GM21786 (cell line): ENCODE measurements around the gene SLFN12L.
"Not testable (repeated sequence)": the region's sequence is repeated elsewhere in the genome, so short reads cannot be mapped to it uniquely, and the experiment has no call there.

ENCODE experiments used
- ATAC-seq: cut with Tn5 transposase; IDR thresholded peaks from one replicate; pipeline ENCODE4 v1.9.1; 2021; ENCODE audit not compliant: unreplicated experiment

The SLFN12L gene

GRCh38 chr17:35537601-35538141, at the start of gene SLFN12L:
Gene SLFN12L, minus strand, starts transcription at chr17:35537678. Its CDS starts 15,314 bp downstream, at chr17:35522364.
- ATAC-seq: no peak

GRCh38 chr17:35586569-35587073, 49.1 kb upstream of the SLFN12L start:
- no peak for ATAC-seq

GRCh38 chr17:35584061-35584460, 46.6 kb upstream of the SLFN12L start:
- ATAC-seq: no peak

GRCh38 chr17:35578929-35579432, 41.5 kb upstream of the SLFN12L start:
- ATAC-seq: no peak

- ATAC-seq: peak; percentile 93
These were observed 40.9 kb upstream of the SLFN12L start, which contains the start of gene PEX12 for GRCh38 chr17:35578197-35578928. Gene PEX12, minus strand, starts transcription at chr17:35578571. Its CDS starts 550 bp downstream, at chr17:35578021.

- no peak for ATAC-seq
These were observed 40.3 kb upstream of the SLFN12L start for GRCh38 chr17:35577830-35578196.

- no peak for ATAC-seq
These were observed 38.3 kb upstream of the SLFN12L start for GRCh38 chr17:35575759-35576158.

GRCh38 chr17:35569405-35569804, 31.9 kb upstream of the SLFN12L start:
- no peak for ATAC-seq

- no peak for ATAC-seq
These were observed 31.1 kb upstream of the SLFN12L start for GRCh38 chr17:35568561-35568960.

GRCh38 chr17:35566968-35567367, 29.5 kb upstream of the SLFN12L start:
- no peak for ATAC-seq

- ATAC-seq: not testable (repeated sequence)
These were observed 25.7 kb upstream of the SLFN12L start for GRCh38 chr17:35563181-35563580.

- ATAC-seq: no peak
These were observed 23.2 kb upstream of the SLFN12L start, which contains the start of gene SLFN14 for GRCh38 chr17:35560703-35561102. Gene SLFN14, minus strand, starts transcription at chr17:35560819. Its CDS starts 2,757 bp downstream, at chr17:35558062.

- no peak for ATAC-seq
These were observed 22.2 kb upstream of the SLFN12L start for GRCh38 chr17:35559495-35560210.

- ATAC-seq: no peak
These were observed 19.9 kb upstream of the SLFN12L start for GRCh38 chr17:35557353-35557752.

- ATAC-seq: no peak
These were observed 18.2 kb upstream of the SLFN12L start for GRCh38 chr17:35555691-35556090.

GRCh38 chr17:35554668-35555067, 17.2 kb upstream of the SLFN12L start:
- ATAC-seq: no peak

GRCh38 chr17:35553310-35553709, 15.8 kb upstream of the SLFN12L start:
- ATAC-seq: no peak

- no peak for ATAC-seq
These were observed 11.5 kb upstream of the SLFN12L start for GRCh38 chr17:35548978-35549377.

GRCh38 chr17:35548208-35548810, 10.8 kb upstream of the SLFN12L start:
- no peak for ATAC-seq

GRCh38 chr17:35546487-35546886, 9.0 kb upstream of the SLFN12L start:
- ATAC-seq: no peak

- ATAC-seq: no peak
These were observed 7.7 kb upstream of the SLFN12L start for GRCh38 chr17:35545150-35545549.
